HEK293 (cell line): ENCODE data around the gene HMMR.

Experiments used
- FEZF1 ChIP-seq: fragments of 450-650 bp; formaldehyde crosslinking; IDR thresholded peaks from 2 replicates; pipeline ENCODE4 v1.5.1; 2016; ENCODE audit warnings: missing biosample characterization, missing genetic modification characterization
- GLI2 ChIP-seq: fragments of 450-650 bp; formaldehyde crosslinking; IDR thresholded peaks from 2 replicates; pipeline ENCODE4; 2017; ENCODE audit warnings: missing biosample characterization, missing genetic modification characterization, low read depth, borderline replicate concordance
- RBAK ChIP-seq: fragments of 450-650 bp; formaldehyde crosslinking; IDR thresholded peaks from 2 replicates; pipeline ENCODE4 v1.5.1; 2016; ENCODE audit warnings: missing biosample characterization, missing genetic modification characterization
- REST ChIP-seq: fragments of 450-650 bp; formaldehyde crosslinking; IDR thresholded peaks from 2 replicates; pipeline ENCODE4 v1.5.1; 2016; ENCODE audit warnings: missing biosample characterization, missing genetic modification characterization
- SP2 ChIP-seq: fragments of 450-650 bp; formaldehyde crosslinking; IDR thresholded peaks from 2 replicates; pipeline ENCODE4 v1.5.1; 2016; ENCODE audit warnings: missing biosample characterization, missing genetic modification characterization
- TCF7L2 ChIP-seq: IDR thresholded peaks from 2 replicates; pipeline ENCODE4 v1.6.1; 2011; ENCODE audit warnings: low read depth, mild to moderate bottlenecking, inconsistent platforms, low read length, moderate library complexity, borderline replicate concordance
- WT1 ChIP-seq: fragments of 450-650 bp; formaldehyde crosslinking; IDR thresholded peaks from 2 replicates; pipeline ENCODE4 v1.5.1; 2016; ENCODE audit warnings: missing biosample characterization, missing genetic modification characterization
- ZBTB20 ChIP-seq: fragments of 450-650 bp; formaldehyde crosslinking; IDR thresholded peaks from 2 replicates; pipeline ENCODE4 v1.5.1; 2016; ENCODE audit warnings: missing biosample characterization, missing genetic modification characterization
- ZNF266 ChIP-seq: fragments of 450-650 bp; formaldehyde crosslinking; IDR thresholded peaks from 2 replicates; pipeline ENCODE4 v1.5.1; 2016; ENCODE audit warnings: missing biosample characterization, missing genetic modification characterization, low read depth
- ZNF354C ChIP-seq: fragments of 450-650 bp; formaldehyde crosslinking; IDR thresholded peaks from 2 replicates; pipeline ENCODE4 v1.5.1; 2016; ENCODE audit warnings: missing biosample characterization, missing genetic modification characterization, low read depth, borderline replicate concordance
- ZNF362 ChIP-seq: fragments of 450-650 bp; formaldehyde crosslinking; IDR thresholded peaks from 2 replicates; pipeline ENCODE4 v1.5.1; 2016; ENCODE audit warnings: missing biosample characterization, missing genetic modification characterization
- ZNF366 ChIP-seq: fragments of 450-650 bp; formaldehyde crosslinking; conservative IDR thresholded peaks from 2 replicates; pipeline ENCODE4 v1.5.1; 2016; ENCODE audit warnings: missing biosample characterization, missing genetic modification characterization
- ZNF510 ChIP-seq: fragments of 450-650 bp; formaldehyde crosslinking; IDR thresholded peaks from 2 replicates; pipeline ENCODE4 v1.5.1; 2018; ENCODE audit warnings: mild to moderate bottlenecking, missing genetic modification characterization, missing biosample characterization; ENCODE audit not compliant: insufficient replicate concordance
- ZNF521 ChIP-seq: fragments of 450-650 bp; formaldehyde crosslinking; IDR thresholded peaks from 2 replicates; pipeline ENCODE4 v1.5.1; 2017; ENCODE audit warnings: missing biosample characterization, mild to moderate bottlenecking, missing genetic modification characterization
- ZNF530 ChIP-seq: fragments of 450-650 bp; formaldehyde crosslinking; IDR thresholded peaks from 2 replicates; pipeline ENCODE4 v1.5.1; 2016; ENCODE audit warnings: low read depth, missing biosample characterization, missing genetic modification characterization
- ZNF560 ChIP-seq: fragments of 450-650 bp; formaldehyde crosslinking; IDR thresholded peaks from 2 replicates; pipeline ENCODE4 v1.5.1; 2017; ENCODE audit warnings: missing biosample characterization, missing genetic modification characterization, borderline replicate concordance
- ZNF645 ChIP-seq: fragments of 450-650 bp; formaldehyde crosslinking; IDR thresholded peaks from 2 replicates; pipeline ENCODE4; 2016; ENCODE audit warnings: missing biosample characterization, missing genetic modification characterization
- ZNF670 ChIP-seq: fragments of 450-650 bp; formaldehyde crosslinking; IDR thresholded peaks from 2 replicates; pipeline ENCODE4 v1.5.1; 2016; ENCODE audit warnings: missing biosample characterization, missing genetic modification characterization, low read depth
- ZNF76 ChIP-seq: fragments of 450-650 bp; formaldehyde crosslinking; IDR thresholded peaks from 2 replicates; pipeline ENCODE4; 2016; ENCODE audit warnings: low read depth, missing biosample characterization, missing genetic modification characterization, borderline replicate concordance
- ZNF785 ChIP-seq: fragments of 450-650 bp; formaldehyde crosslinking; IDR thresholded peaks from 2 replicates; pipeline ENCODE4 v1.5.1; 2016; ENCODE audit warnings: missing biosample characterization, missing genetic modification characterization
- ZSCAN30 ChIP-seq: fragments of 450-650 bp; IDR thresholded peaks from 2 replicates; pipeline ENCODE4 v1.5.1; 2018; ENCODE audit warnings: missing biosample characterization, mild to moderate bottlenecking, missing genetic modification characterization, moderate library complexity
- ZXDB ChIP-seq: fragments of 450-650 bp; formaldehyde crosslinking; IDR thresholded peaks from 2 replicates; pipeline ENCODE4 v1.5.1; 2016; ENCODE audit warnings: missing biosample characterization, missing genetic modification characterization
- TF ChIP-seq, protein P1 (sequence below): fragments of 450-650 bp; formaldehyde crosslinking; IDR thresholded peaks from 2 replicates; pipeline ENCODE4 v1.5.1; 2016; ENCODE audit warnings: missing biosample characterization, missing genetic modification characterization, borderline replicate concordance
- TF ChIP-seq, protein P2 (sequence below): fragments of 450-650 bp; formaldehyde crosslinking; IDR thresholded peaks from 2 replicates; pipeline ENCODE4 v1.5.1; 2017; ENCODE audit warnings: missing biosample characterization, missing genetic modification characterization

Gene HMMR

DNA sequence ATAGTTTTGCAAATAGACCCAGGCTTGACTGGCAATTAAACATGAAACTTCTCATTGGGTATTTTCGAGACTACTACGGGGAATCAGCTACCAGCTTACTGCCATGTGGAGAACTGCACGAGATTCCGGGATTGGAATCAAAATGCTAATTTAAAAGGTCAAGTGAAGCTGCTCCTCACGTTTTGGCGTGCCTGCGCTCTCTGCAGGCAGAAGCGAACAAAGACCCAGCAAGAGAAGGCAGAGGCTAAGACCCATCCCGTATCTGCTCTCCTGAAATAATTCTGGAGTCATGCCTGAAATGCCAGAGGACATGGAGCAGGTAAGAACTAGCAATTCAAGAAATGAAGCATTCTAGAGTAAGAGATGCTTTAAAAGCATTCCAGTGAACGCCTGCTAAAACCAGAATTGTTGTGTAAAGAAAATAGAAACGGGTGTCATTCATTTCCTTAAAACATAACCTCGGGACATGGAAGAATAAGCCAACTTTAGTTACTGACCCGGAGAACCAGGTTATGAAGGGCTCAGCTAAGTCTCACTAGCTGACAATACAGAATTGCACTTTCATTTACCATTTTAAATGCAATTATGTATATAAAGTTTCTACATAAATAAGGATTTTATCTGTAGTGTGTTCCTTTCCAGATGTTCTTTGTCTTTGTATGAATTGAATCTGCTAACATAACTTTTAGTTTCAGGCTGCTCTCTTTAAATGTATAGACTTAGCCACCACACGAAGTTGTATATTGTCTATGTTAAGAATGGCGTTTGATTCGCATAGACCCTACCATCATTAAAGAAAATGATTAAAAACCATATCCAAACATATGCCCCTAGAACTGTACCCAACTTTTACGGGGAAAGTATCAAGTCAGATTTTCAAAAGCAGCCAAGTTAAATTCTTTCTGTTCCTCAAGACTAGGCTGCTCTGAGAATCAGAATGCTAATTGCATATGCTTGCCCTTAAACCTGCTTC lies 43.0 kb downstream of the HMMR start (continued):
- no peak for TF ChIP-seq REST
- TF ChIP-seq ZNF366 (tag by site-specific recombination): no peak; the same call in 1 of the 2 replicates
- no peak for TF ChIP-seq ZNF521
- no peak for TF ChIP-seq ZNF362 (tag by site-specific recombination)
- TF ChIP-seq ZNF76 (tag by site-specific recombination): no peak
- TF ChIP-seq ZNF354C (tag by site-specific recombination): no peak
- no peak for TF ChIP-seq ZNF785 (tag by site-specific recombination)
- TF ChIP-seq ZNF645 (tag by site-specific recombination): no peak
- no peak for TF ChIP-seq ZNF670 (tag by site-specific recombination)
- TF ChIP-seq, protein P1, sequence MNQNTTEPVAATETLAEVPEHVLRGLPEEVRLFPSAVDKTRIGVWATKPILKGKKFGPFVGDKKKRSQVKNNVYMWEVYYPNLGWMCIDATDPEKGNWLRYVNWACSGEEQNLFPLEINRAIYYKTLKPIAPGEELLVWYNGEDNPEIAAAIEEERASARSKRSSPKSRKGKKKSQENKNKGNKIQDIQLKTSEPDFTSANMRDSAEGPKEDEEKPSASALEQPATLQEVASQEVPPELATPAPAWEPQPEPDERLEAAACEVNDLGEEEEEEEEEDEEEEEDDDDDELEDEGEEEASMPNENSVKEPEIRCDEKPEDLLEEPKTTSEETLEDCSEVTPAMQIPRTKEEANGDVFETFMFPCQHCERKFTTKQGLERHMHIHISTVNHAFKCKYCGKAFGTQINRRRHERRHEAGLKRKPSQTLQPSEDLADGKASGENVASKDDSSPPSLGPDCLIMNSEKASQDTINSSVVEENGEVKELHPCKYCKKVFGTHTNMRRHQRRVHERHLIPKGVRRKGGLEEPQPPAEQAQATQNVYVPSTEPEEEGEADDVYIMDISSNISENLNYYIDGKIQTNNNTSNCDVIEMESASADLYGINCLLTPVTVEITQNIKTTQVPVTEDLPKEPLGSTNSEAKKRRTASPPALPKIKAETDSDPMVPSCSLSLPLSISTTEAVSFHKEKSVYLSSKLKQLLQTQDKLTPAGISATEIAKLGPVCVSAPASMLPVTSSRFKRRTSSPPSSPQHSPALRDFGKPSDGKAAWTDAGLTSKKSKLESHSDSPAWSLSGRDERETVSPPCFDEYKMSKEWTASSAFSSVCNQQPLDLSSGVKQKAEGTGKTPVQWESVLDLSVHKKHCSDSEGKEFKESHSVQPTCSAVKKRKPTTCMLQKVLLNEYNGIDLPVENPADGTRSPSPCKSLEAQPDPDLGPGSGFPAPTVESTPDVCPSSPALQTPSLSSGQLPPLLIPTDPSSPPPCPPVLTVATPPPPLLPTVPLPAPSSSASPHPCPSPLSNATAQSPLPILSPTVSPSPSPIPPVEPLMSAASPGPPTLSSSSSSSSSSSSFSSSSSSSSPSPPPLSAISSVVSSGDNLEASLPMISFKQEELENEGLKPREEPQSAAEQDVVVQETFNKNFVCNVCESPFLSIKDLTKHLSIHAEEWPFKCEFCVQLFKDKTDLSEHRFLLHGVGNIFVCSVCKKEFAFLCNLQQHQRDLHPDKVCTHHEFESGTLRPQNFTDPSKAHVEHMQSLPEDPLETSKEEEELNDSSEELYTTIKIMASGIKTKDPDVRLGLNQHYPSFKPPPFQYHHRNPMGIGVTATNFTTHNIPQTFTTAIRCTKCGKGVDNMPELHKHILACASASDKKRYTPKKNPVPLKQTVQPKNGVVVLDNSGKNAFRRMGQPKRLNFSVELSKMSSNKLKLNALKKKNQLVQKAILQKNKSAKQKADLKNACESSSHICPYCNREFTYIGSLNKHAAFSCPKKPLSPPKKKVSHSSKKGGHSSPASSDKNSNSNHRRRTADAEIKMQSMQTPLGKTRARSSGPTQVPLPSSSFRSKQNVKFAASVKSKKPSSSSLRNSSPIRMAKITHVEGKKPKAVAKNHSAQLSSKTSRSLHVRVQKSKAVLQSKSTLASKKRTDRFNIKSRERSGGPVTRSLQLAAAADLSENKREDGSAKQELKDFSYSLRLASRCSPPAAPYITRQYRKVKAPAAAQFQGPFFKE (tag by site-specific recombination): no peak
- peak; percentile 14 for TF ChIP-seq ZNF510
- TF ChIP-seq FEZF1 (tag by site-specific recombination): no peak
- TF ChIP-seq, protein P2, sequence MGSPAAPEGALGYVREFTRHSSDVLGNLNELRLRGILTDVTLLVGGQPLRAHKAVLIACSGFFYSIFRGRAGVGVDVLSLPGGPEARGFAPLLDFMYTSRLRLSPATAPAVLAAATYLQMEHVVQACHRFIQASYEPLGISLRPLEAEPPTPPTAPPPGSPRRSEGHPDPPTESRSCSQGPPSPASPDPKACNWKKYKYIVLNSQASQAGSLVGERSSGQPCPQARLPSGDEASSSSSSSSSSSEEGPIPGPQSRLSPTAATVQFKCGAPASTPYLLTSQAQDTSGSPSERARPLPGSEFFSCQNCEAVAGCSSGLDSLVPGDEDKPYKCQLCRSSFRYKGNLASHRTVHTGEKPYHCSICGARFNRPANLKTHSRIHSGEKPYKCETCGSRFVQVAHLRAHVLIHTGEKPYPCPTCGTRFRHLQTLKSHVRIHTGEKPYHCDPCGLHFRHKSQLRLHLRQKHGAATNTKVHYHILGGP (tag by site-specific recombination): no peak
- no peak for TF ChIP-seq ZNF530 (tag by site-specific recombination)
- TF ChIP-seq RBAK (tag by site-specific recombination): no peak
- TF ChIP-seq WT1 (tag by site-specific recombination): no peak
- TF ChIP-seq ZNF266 (tag by site-specific recombination): no peak
- TF ChIP-seq ZNF560 (tag by site-specific recombination): no peak
- TF ChIP-seq ZSCAN30: 0 out of 2 replicates have a peak, but pooled peaks have one; percentile 49
- no peak for TF ChIP-seq SP2
- no peak for TF ChIP-seq GLI2 (tag by site-specific recombination)
- peak; percentile 20 for TF ChIP-seq ZBTB20 (tag by site-specific recombination)
- TF ChIP-seq TCF7L2: no peak
- TF ChIP-seq ZXDB (tag by site-specific recombination): no peak
